Lower leg skin (tissue), 3 donors: Measurements from ENCODE around the gene MIER2.

Experiments
- CTCF ChIP-seq, 3 donors: fragments of 450-650 bp; IDR thresholded peaks; one replicate each; pipeline ENCODE4 v1.5.1; 2016; ENCODE audit warnings: antibody characterized with exemption in 3 of 3, mild to moderate bottlenecking in 3 of 3, moderate library complexity in 2 of 3
- POLR2A ChIP-seq, 2 donors: fragments of 450-650 bp; IDR thresholded peaks; one replicate each; pipeline ENCODE4 v1.6.1; 2016 to 2017; ENCODE audit warnings: antibody characterized with exemption in 2 of 2, mild to moderate bottlenecking in 1 of 2, moderate library complexity in 1 of 2

- no peak for TF ChIP-seq CTCF (IDR thresholded peaks at IDR 0.05)
- TF ChIP-seq POLR2A (IDR thresholded peaks at IDR 0.05) = no peak
Measured at GRCh38 chr19:310141-310651, 34.4 kb downstream of the MIER2 start.
